ENCODE data around the gene LMAN1L.

LMAN1L gene

DNA sequence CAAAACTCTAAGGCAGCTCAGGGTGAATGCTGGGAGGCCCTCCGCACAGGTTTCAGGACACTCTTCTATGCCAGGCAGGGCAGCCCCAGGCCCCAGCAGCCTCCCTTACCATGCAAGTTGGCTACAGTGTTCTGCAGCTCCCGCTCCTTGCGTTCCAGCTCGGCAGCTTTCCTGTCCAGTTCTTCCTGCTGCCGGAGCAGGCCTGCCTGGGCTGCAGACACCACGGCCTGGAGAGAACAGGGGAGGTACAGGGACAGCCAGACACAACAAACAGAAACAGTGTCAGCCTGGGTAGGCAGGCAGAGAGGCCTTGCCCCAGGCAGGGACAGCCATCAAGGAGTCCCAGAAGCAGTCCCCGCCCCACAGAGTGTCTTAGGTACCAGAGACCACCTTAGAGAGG, 39.3 kb downstream of the LMAN1L start:
- TF ChIP-seq GATA3 (IDR thresholded peaks at IDR 0.05; ENCODE audit: low read depth, low read length) (no peak), GATA2 (IDR thresholded peaks at IDR 0.05; ENCODE audit: low read depth, low read length) (no peak)

DNA sequence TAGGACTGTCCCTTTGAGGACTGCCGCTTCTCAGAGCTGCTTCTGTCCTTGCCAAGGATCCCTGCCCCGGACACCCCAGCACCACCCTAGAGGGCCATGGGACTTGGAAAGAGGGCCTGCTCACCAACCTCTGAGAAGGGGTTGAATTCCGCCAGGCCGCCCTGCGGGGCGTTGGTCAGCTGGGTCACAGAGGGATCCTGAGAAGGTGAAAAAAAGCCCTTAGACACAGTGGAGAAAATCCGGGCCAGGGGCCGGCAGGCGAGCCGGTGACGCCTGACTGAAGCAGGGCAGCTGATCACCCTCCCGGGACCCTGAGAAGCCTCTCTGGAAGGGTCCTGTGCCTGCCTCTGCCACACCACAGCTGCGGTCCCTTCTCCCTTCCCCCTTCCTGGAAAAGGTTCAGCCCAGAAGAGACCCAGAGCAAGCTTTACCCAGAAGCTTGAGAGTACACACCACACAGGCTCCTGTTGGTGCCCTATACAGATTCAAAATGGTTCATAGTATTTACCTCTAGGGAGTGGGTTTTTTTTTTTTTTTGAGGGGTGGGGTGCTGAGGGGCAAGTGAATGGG, 41.9 kb downstream of the LMAN1L start:
- TF ChIP-seq GATA2 (IDR thresholded peaks at IDR 0.05; ENCODE audit: low read depth, low read length) (no peak), GATA3 (IDR thresholded peaks at IDR 0.05; ENCODE audit: low read depth, low read length) (no peak)

DNA sequence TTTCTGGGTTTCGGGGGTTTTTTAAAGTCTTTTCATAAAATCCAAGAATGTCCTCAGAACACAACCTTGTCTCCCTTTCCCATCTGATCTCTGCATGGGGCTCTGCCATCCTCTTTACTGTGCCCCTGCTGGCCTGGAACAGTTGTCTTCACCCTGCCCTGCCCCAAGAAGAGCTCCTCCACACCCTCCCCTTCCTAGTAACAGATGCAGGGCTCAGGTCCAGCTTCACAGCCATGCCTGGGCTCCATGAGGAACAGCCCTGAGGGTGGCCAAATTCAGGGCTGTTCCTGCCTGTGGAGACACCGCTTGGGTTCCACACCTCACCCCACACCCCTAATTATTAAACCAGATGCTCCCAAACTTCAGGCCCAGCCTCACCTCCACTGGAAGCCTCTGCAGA, 43.2 kb downstream of the LMAN1L start:
- no peak for TF ChIP-seq GATA3 (IDR thresholded peaks at IDR 0.05; ENCODE audit: low read depth, low read length)
- no peak for TF ChIP-seq GATA2 (IDR thresholded peaks at IDR 0.05; ENCODE audit: low read depth, low read length)

DNA sequence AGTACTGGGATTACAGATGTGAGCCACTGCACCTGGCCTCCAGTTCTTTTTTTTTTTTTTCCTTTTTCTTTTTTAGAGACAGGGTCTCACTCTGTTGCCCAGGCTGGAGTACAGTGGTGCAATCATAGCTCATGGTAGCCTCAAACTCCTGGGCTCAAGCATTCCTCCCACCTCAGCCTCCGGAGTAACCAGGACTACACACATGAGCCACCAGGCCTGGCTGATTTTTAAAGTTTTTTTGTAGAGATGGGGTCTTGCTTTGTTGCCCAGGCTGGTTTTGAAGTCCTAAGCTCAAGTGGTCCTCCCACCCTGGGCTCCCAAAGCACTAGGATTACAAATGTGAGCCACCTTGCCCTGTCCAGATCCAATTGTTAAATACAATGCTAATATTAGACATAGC, 43.9 kb downstream of the LMAN1L start:
- TF ChIP-seq GATA2 (IDR thresholded peaks at IDR 0.05; ENCODE audit: low read depth, low read length) = no peak
- TF ChIP-seq GATA3 (IDR thresholded peaks at IDR 0.05; ENCODE audit: low read depth, low read length) = no peak

DNA sequence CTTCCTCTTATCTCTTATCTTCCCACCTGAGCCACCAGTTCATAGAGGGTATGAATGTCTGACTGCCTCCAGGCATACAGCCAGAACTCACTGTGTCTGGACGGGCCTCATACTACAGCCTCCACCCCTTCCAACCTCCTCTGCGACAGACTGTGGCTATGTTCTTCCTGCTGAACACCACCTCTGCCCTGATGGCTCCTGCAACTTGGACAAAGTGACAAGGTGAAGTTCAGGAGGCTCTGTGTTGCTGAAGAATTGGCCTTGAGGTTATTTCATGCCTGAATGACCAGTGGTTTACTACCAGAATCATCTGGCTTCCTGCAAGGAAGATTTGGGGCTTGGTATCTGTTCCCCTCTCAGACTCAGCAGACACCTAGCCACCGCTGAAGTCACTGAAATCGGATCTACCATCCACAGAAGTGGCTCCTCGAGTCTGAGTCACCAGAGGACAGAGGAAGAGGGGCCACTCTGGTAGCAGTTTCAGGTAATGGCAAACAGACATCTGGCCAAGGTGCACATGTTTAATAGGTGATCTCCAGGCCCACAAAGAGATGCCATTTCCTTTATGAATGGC, 44.5 kb downstream of the LMAN1L start:
- TF ChIP-seq GATA2 (IDR thresholded peaks at IDR 0.05; ENCODE audit: low read depth, low read length) (peak; percentile 38; the same call in 1 of the 2 replicates), GATA3 (IDR thresholded peaks at IDR 0.05; ENCODE audit: low read depth, low read length) (no peak)

DNA sequence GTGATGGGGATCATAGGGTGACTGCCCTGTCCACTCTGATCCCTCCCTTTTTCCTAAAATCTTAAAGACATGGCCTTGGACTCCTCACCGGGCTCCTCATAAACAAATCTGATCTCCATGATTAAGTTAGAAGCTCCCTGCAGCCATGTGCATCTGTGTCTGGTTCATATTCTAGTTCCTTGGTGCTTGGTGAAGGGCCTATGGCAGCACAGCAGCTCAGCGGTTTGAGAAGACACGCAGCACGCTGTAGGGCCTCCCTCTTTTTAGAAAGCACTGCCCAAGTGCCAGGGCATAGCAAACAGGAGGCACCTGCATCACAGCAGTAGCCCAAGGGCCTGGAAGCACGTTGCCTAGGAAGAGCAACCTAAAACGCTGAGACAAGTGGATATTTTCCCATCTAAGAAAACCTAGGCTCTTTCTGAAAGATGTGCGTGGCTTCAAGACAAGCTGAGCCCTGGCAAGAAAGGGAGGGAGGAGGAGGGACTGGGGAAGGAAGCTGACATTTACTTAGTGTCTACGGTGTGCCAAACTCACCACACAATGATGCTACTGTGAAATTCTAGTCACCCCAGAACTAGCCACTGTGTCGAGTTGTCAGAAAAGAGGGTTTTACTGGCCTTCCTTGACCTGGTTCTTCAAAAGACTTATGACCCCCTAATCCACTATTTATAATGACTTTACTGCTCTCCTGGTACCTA, 45.2 kb downstream of the LMAN1L start:
- TF ChIP-seq GATA3 (IDR thresholded peaks at IDR 0.05; ENCODE audit: low read depth, low read length) (no peak), GATA2 (IDR thresholded peaks at IDR 0.05; ENCODE audit: low read depth, low read length) (no peak)

DNA sequence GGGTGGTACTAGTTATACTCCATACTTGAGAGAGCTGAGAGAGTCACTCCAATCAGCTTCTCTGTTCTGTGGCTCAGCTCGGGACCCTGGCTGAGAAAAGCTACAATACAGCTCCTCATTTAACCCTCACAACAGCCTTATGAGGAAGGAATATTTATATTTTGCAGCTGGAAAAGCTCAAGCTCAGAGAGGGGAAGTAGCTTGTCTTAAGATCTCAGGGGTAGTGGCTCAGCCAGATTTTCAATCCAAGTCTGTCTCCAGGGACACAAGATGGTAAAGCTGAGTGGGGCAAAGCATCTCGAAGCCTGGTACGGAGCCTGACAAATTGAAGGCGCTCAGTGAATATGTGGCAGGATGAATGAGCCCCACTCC, 45.7 kb downstream of the LMAN1L start:
- TF ChIP-seq GATA3 (IDR thresholded peaks at IDR 0.05; ENCODE audit: low read depth, low read length) (no peak), GATA2 (IDR thresholded peaks at IDR 0.05; ENCODE audit: low read depth, low read length) (no peak)

DNA sequence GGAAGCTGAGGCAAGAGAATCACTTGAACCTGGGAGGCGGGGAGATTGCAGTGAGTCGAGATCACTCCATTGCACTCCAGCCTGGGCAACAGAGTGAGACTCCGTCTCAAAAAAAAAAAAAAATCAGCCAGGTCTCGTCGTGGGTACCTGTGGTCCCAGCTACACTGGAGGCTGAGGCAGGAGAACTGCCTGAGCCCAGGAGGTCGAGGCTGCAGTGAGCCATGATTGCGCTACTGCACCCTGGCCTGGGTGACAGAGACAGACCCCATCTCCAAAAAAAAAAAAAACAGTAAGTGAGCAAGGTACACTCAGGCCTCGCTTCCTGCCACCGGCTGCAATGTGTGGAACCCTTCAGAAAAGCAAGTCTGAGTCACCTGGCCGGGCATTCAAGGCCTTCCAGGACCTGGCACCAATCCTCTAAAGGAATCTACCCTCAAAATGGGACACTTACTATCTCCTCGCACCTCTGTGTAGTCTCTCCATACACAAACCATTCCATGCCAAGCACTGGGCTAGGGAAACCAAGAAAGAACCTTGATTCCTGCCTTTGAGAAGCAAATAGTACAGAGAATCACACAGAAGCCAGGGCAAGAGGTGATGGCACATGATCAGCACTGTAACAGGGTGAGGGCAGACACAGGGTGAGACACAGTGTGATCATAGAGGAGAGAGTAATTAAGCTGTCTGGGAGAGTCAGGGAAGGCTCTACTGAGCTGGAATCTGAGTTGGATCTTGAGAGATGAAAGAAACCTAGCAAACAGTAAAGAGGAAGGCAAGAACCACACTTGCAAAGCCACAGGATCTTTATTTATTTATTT, 50.8 kb downstream of the LMAN1L start:
- no peak for TF ChIP-seq GATA3 (IDR thresholded peaks at IDR 0.05; ENCODE audit: low read depth, low read length)

DNA sequence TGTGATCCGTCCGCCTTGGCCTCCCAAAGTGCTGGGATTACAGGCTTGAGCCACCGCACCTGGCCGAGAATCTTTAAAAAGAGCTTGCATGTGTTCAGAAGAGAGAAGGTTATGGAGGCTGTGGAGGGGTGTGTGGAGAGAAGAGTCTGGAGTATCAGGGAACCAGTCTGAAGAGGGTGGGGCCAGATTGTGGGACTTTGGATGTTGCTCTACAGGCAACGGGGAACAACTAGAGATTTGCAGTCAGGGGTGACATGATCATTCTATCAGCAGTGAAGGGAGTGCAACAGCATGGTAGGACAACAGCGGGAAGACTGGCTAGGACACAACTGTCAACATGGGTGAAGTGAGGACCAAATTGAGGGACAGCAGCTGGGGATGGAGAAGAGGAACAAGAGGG, 51.7 kb downstream of the LMAN1L start:
- TF ChIP-seq GATA3 (IDR thresholded peaks at IDR 0.05; ENCODE audit: low read depth, low read length) = no peak
- TF ChIP-seq GATA2 (IDR thresholded peaks at IDR 0.05; ENCODE audit: low read depth, low read length) = no peak

DNA sequence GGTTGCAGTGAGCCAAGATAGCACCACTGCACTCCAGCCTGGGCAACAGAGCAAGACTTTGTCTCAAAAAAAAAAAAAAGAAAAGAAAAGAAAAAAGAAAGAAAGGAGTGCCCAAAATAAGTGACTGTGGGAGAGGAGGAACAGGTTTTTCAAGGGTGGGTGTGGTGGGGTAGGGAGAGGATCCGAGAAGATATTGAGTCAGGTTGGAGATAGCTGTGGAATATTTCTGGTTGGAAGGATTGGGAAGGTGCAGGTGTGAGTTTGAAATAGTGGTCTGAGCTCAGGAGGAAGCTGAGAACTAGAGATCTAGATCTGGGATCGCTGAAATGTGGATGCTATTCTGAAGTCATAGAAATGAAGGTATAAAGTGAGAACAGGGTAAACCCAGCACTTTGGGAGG, 52.7 kb downstream of the LMAN1L start:
- TF ChIP-seq GATA3 (IDR thresholded peaks at IDR 0.05; ENCODE audit: low read depth, low read length) (no peak), GATA2 (IDR thresholded peaks at IDR 0.05; ENCODE audit: low read depth, low read length) (no peak)

DNA sequence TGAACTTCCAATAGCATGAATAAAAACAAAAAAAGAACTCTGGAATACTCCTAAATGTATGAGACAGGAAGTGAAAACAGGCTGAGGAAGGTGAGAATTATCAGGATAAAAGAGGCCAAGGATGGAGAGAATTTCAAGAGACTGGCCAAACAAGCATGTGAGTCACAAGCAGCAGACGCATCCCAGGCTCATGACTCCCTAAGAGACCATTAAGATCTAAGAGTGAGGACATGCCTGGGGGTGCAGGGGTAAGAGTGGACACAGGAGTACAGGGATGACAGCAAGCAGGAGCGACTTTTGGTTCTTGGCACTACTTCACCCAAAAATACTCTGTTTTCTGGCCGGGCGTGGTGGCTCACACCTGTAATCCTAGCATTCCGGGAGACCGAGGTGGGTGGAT, 53.5 kb downstream of the LMAN1L start:
- TF ChIP-seq GATA2 (IDR thresholded peaks at IDR 0.05; ENCODE audit: low read depth, low read length) (no peak), GATA3 (IDR thresholded peaks at IDR 0.05; ENCODE audit: low read depth, low read length) (no peak)

DNA sequence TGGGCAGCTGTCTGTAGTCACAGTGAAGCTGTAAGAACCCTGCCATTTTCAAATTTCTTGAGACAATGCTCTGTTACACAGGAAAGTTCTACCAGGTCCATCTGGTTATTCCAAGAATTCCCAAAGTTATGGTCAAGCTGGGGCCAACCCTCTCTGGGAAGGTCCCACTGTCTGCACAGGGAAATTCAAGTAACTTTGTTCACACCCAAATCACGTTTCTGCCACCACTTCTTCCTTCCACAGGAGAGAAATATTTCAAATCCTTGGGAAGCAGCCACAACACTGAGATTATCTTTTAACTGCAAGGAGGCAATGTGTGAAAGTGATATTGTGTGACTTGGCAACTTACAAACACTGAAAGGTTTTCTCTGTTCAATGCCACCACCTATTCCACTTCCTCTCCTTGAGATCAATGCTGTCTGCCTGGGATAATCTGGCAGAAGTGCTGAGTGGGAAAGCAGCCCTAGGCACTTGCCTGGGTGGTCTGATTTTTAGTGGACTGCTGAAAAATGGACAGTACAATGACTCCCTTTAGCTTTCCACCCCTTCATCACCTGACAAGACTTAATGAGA, 54.9 kb downstream of the LMAN1L start:
- TF ChIP-seq GATA3 (IDR thresholded peaks at IDR 0.05; ENCODE audit: low read depth, low read length) = no peak
- no peak for TF ChIP-seq GATA2 (IDR thresholded peaks at IDR 0.05; ENCODE audit: low read depth, low read length)

DNA sequence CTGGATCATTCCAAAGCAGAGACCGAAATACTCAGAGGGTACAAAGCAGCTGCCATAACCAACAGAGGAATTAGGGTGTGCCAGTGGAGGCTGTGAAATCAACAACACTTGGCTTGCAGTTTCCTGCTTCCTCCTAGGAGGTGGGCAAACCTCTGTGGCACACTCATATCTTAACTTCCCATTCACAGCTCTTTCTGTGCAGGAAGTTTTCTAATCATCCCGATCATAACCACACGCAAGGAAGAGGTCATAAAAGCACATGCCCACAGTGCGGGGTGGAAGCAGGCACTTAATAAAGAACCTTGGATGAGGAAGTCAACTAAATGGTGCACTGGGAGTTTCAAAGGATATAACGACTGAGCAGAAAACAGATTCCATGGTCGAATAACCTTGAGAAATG, 55.4 kb downstream of the LMAN1L start:
- no peak for TF ChIP-seq GATA2 (IDR thresholded peaks at IDR 0.05; ENCODE audit: low read depth, low read length)
- TF ChIP-seq GATA3 (IDR thresholded peaks at IDR 0.05; ENCODE audit: low read depth, low read length) = no peak

DNA sequence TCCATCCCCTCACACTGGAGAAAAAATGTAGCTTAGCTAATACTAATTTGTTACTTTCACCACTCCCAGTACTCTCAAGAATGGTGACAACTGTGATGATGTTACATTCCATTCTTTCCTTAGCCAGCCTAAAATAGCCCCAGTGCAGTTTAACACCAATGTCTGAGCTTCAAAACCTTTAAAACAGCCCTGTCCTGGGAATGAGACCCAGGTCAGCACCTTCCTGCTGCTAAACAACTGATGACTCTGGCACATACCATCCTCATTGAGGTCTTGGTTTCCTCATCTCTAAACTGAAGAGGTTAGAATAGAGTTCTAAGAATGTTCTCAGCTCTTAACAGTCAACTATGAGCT, 56.7 kb downstream of the LMAN1L start:
- TF ChIP-seq GATA2 (IDR thresholded peaks at IDR 0.05; ENCODE audit: low read depth, low read length) (no peak), GATA3 (IDR thresholded peaks at IDR 0.05; ENCODE audit: low read depth, low read length) (no peak)

All from SH-SY5Y (cell line).